Prostate gland (tissue), 2 donors: Measurements from ENCODE around the gene EPHA2. TPM values are rescaled to one million over a fixed set of nuclear protein-coding genes. Genes with fewer than 3 reads are reported as not detected.
"Not testable (repeated sequence)": the region's sequence is repeated elsewhere in the genome, so short reads cannot be mapped to it uniquely, and the experiment has no call there.

ENCODE experiments used
- DNase-seq: peaks from one replicate; pipeline ENCODE4 v3.0.0-alpha.2; 2019; ENCODE audit warnings: low spot score
- H3K27ac ChIP-seq, 2 donors: fragments of 200-600 bp; sonication (generic); 2 replicates each; pipeline ENCODE4 v1.5.1; 2017 to 2019
- H3K27me3 ChIP-seq: fragments of 200-600 bp; sonication (generic); replicated peaks from 2 replicates; pipeline ENCODE4 v1.5.1; 2019; ENCODE audit not compliant: insufficient read depth
- H3K36me3 ChIP-seq, 2 donors: fragments of 200-600 bp; sonication (generic); 1 replicate in 1 of 2; 2 replicates in 1 of 2; pipeline versions ENCODE4 v1.5.1 to v1.8.1; 2017 to 2019
- H3K4me1 ChIP-seq: fragments of 200-600 bp; sonication (generic); replicated peaks from 2 replicates; pipeline ENCODE4 v1.5.1; 2019
- H3K4me3 ChIP-seq, 2 donors: fragments of 200-600 bp; sonication (generic); 2 replicates each; pipeline ENCODE4 v1.5.1; 2017 to 2019
- H3K9me3 ChIP-seq: fragments of 200-600 bp; sonication (generic); 2 replicates; pipeline ENCODE4 v1.5.1; 2017
- CTCF ChIP-seq, 4 experiments: fragments of 200-600 bp in 2 of 4; fragments of 450-650 bp in 2 of 4; sonication (generic) in 2 of 4; IDR thresholded peaks; 1 replicate in 3 of 4; 2 replicates in 1 of 4; pipeline ENCODE4 v1.5.1; 2016 to 2019; ENCODE audit warnings: antibody characterized with exemption in 4 of 4, mild to moderate bottlenecking in 2 of 4, moderate library complexity in 2 of 4
- POLR2A ChIP-seq: fragments of 450-650 bp; IDR thresholded peaks from one replicate; pipeline ENCODE4 v1.6.1; 2016; ENCODE audit warnings: antibody characterized with exemption, mild to moderate bottlenecking
- POLR2AphosphoS5 ChIP-seq: sonication (generic); formaldehyde crosslinking; IDR thresholded peaks from one replicate; pipeline ENCODE4 v1.6.1; 2017; ENCODE audit warnings: antibody characterized with exemption
- WGBS: methylation state at CpG from one replicate; pipeline ENCODE4 v1.1.5; 2018; 5-methylcytosine and 5-hydroxymethylcytosine counted together
- intact Hi-C: fragments of 100-400 bp; cut with DNase I; formaldehyde crosslinking; loops from one replicate; pipeline ENCODE4 v1.14.2; 2022
- total RNA-seq, 2 donors: library from RNA; depleted of rRNA; stranded (reverse); fragments of >200 nt; gene quantifications; one replicate each; pipeline ENCODE4 v1.1.0, GENCODE V29; 2016

The EPHA2 gene
- total RNA-seq, 2 donors from 2014 or later, result 14.8 to 17.7 TPM

- intact Hi-C loops, result no loop called here
- H3K4me3 ChIP-seq, result no peak overlapping the region
- H3K27ac ChIP-seq, result no peak overlapping the region
- H3K36me3 ChIP-seq, result no peaks in the 10 kb centered on the region
- TF ChIP-seq CTCF (IDR thresholded peaks at IDR 0.05) (no peak), POLR2A (no peak), POLR2AphosphoS5 (no peak)
- 97% methylated on average over 3 of the region's 3 CpGs for WGBS
- DNase-seq, result no peak
- H3K9me3 ChIP-seq, result no peaks in the 10 kb centered on the region
- no peaks in the 10 kb centered on the region for H3K27me3 ChIP-seq
- H3K4me1 ChIP-seq, result peaks cover 2% of the 10 kb centered on the region
These were observed 14.4 kb upstream of the EPHA2 start for GRCh38 chr1:16170283-16170673.

GRCh38 chr1:16168622-16169360 lies 12.9 kb upstream of the EPHA2 start:
- peaks cover 2% of the 10 kb centered on the region for H3K4me1 ChIP-seq
- WGBS, result 74% methylated on average over 13 of the region's 13 CpGs
- no peak overlapping the region for H3K27ac ChIP-seq
- H3K9me3 ChIP-seq, result no peaks in the 10 kb centered on the region
- intact Hi-C loops, result no loop called here
- H3K27me3 ChIP-seq, result no peaks in the 10 kb centered on the region
- DNase-seq, result no peak
- TF ChIP-seq POLR2A (no peak), POLR2AphosphoS5 (no peak), CTCF (IDR thresholded peaks at IDR 0.05) (no peak)
- H3K4me3 ChIP-seq, result no peak overlapping the region
- no peaks in the 10 kb centered on the region for H3K36me3 ChIP-seq

GRCh38 chr1:16168144-16168495 lies 12.3 kb upstream of the EPHA2 start:
- DNase-seq, H3K27ac ChIP-seq, intact Hi-C loops, H3K27me3 ChIP-seq, H3K36me3 ChIP-seq, H3K9me3 ChIP-seq, H3K4me1 ChIP-seq: not testable (repeated sequence)
- H3K4me3 ChIP-seq, result peak overlapping the region in 1 of 2 donors; percentile 34
- 63% methylated on average over 10 of the region's 10 CpGs for WGBS

GRCh38 chr1:16167331-16168143 lies 11.7 kb upstream of the EPHA2 start:
- H3K9me3 ChIP-seq, result no peaks in the 10 kb centered on the region
- TF ChIP-seq POLR2A (no peak), POLR2AphosphoS5 (no peak), CTCF (IDR thresholded peaks at IDR 0.05) (no peak)
- H3K36me3 ChIP-seq, result no peaks in the 10 kb centered on the region
- no peak overlapping the region for H3K27ac ChIP-seq
- no peaks in the 10 kb centered on the region for H3K4me1 ChIP-seq
- no peak for DNase-seq
- intact Hi-C loops, result no loop called here
- 5% methylated on average over 60 of the region's 60 CpGs for WGBS
- no peaks in the 10 kb centered on the region for H3K27me3 ChIP-seq
- H3K4me3 ChIP-seq, result peak overlapping the region; percentile 33 to 34

- Histone ChIP-seq H3K36me3 (no peaks in the 10 kb centered on the region), H3K27ac (no peak overlapping the region), H3K9me3 (no peaks in the 10 kb centered on the region), H3K27me3 (no peaks in the 10 kb centered on the region), H3K4me3 (no peak overlapping the region), H3K4me1 (no peaks in the 10 kb centered on the region)
- intact Hi-C loops, result no loop called here
- TF ChIP-seq CTCF (IDR thresholded peaks at IDR 0.05) (no peak), POLR2AphosphoS5 (no peak), POLR2A (no peak)
- WGBS, result 50% methylated on average over 2 of the region's 2 CpGs
- no peak for DNase-seq
These were observed 10.2 kb upstream of the EPHA2 start for GRCh38 chr1:16166117-16166516.
